B cell (primary cell): Measurements from ENCODE around the gene TNFSF8. TPM values are rescaled to one million over a fixed set of nuclear protein-coding genes. Genes with fewer than 3 reads are reported as not detected.

ENCODE experiments used
- ATAC-seq: fragments of 200-7000 bp; cut with Tn5 transposase; one replicate; pipeline ENCODE4 v1.10.0; 2021; ENCODE audit warnings: low read depth, mild to moderate bottlenecking, moderate number of reproducible peaks, moderate library complexity
- CTCF ChIA-PET: fragments of 350-600 bp; sonication (Branson Sonifier 250); formaldehyde crosslinking; loops from one replicate; lab custom pipeline; 2021; ENCODE audit warnings: antibody characterized with exemption, inconsistent platforms; lab: Charles Lee
- POLR2A ChIA-PET: fragments of 350-600 bp; sonication (Branson Sonifier 250); formaldehyde crosslinking; loops from one replicate; lab custom pipeline; 2021; ENCODE audit warnings: antibody characterized with exemption; lab: Charles Lee
- DNase-seq: peaks from one replicate; pipeline ENCODE4 v3.0.0; 2013
- H2AFZ ChIP-seq: 2 replicates; pipeline ENCODE4 v1.6.1; 2012; ENCODE audit warnings: mild to moderate bottlenecking, low read depth, low read length; ENCODE audit not compliant: insufficient read depth, poor library complexity, severe bottlenecking
- H3K27ac ChIP-seq, 2 donors: 1 replicate in 1 of 2; 2 replicates in 1 of 2; pipeline ENCODE4 v1.5.1; 2012 to 2013; ENCODE audit warnings: low read length in 2 of 2, mild to moderate bottlenecking in 2 of 2, moderate library complexity in 1 of 2
- H3K27me3 ChIP-seq, 4 experiments: fragments of 200-600 bp in 1 of 4; sonication (generic) in 1 of 4; replicated peaks in 1 of 4; 1 replicate in 2 of 4; 2 replicates in 2 of 4; pipeline versions ENCODE4 v1.6.1 to v1.7.0; 2013 to 2016; ENCODE audit warnings: low read length in 3 of 4, mild to moderate bottlenecking in 2 of 4, mixed read lengths in 1 of 4, moderate library complexity in 1 of 4; ENCODE audit not compliant: insufficient read depth in 4 of 4, control insufficient read depth in 3 of 4; ENCODE audit errors: control extremely low read depth in 1 of 4
- H3K36me3 ChIP-seq, 2 experiments: replicated peaks in 1 of 2; 1 replicate in 1 of 2; 2 replicates in 1 of 2; pipeline versions ENCODE4 v1.6.1 to v1.7.1; 2013; ENCODE audit warnings: low read length in 1 of 2; ENCODE audit not compliant: insufficient read depth in 2 of 2, control insufficient read depth in 1 of 2; ENCODE audit errors: control extremely low read depth in 1 of 2, extremely low read depth in 1 of 2
- H3K4me1 ChIP-seq, 2 donors: fragments of 200-600 bp in 1 of 2; sonication (generic) in 1 of 2; 1 replicate in 1 of 2; 2 replicates in 1 of 2; pipeline versions ENCODE4 v1.5.1 to v1.6.1; 2013 to 2017; ENCODE audit warnings: low read length in 2 of 2; ENCODE audit not compliant: control insufficient read depth in 2 of 2, insufficient read depth in 2 of 2
- H3K4me2 ChIP-seq: replicated peaks from 2 replicates; pipeline ENCODE3; 2012; ENCODE audit warnings: mild to moderate bottlenecking, low read depth, low read length; ENCODE audit not compliant: poor library complexity, severe bottlenecking
- H3K4me3 ChIP-seq, 5 experiments: fragments of 200-600 bp in 1 of 5; sonication (generic) in 1 of 5; 1 replicate in 3 of 5; 2 replicates in 2 of 5; pipeline versions ENCODE4 v1.5.1 to v1.7.0; 2011 to 2016; ENCODE audit warnings: low read length in 4 of 5, mild to moderate bottlenecking in 4 of 5, low read depth in 2 of 5, control low read depth in 1 of 5, moderate library complexity in 1 of 5; ENCODE audit not compliant: insufficient read depth in 1 of 5; ENCODE audit errors: control extremely low read depth in 1 of 5, extremely low read depth in 1 of 5
- H3K79me2 ChIP-seq: fragments of 200-600 bp; sonication (generic); one replicate; pipeline ENCODE4 v1.6.0; 2016; ENCODE audit warnings: low read length; ENCODE audit not compliant: control insufficient read depth, insufficient read depth
- H3K9ac ChIP-seq: fragments of 200-600 bp; sonication (generic); 2 replicates; pipeline ENCODE4 v1.6.1; 2017; ENCODE audit warnings: mild to moderate bottlenecking, low read length, moderate library complexity
- H3K9me3 ChIP-seq, 3 donors: one replicate each; pipeline versions ENCODE4 v1.6.1 to v1.7.1; 2013; ENCODE audit warnings: low read length in 2 of 3; ENCODE audit not compliant: control insufficient read depth in 2 of 3, insufficient read depth in 1 of 3; ENCODE audit errors: control extremely low read depth in 1 of 3
- H4K20me1 ChIP-seq: 2 replicates; pipeline ENCODE4 v1.6.0; 2012; ENCODE audit warnings: mild to moderate bottlenecking, low read length; ENCODE audit not compliant: insufficient read depth, control insufficient read depth, poor library complexity, severe bottlenecking
- H3K27ac Mint-ChIP-seq: one replicate; pipeline ENCODE4 v1.8.0; 2021; ENCODE audit warnings: mixed read lengths
- H3K27me3 Mint-ChIP-seq: one replicate; pipeline ENCODE4 v1.8.0; 2021; ENCODE audit warnings: mixed read lengths
- H3K4me1 Mint-ChIP-seq: one replicate; pipeline ENCODE4 v1.8.0; 2021; ENCODE audit warnings: mixed read lengths
- H3K4me3 Mint-ChIP-seq: one replicate; pipeline ENCODE4 v1.8.0; 2021; ENCODE audit warnings: mixed read lengths
- H3K9me3 Mint-ChIP-seq: one replicate; pipeline ENCODE4 v1.8.0; 2022; ENCODE audit warnings: mixed read lengths; ENCODE audit not compliant: insufficient read depth
- EZH2 ChIP-seq: IDR thresholded peaks from 2 replicates; pipeline ENCODE4 v1.6.1; 2012; ENCODE audit warnings: borderline replicate concordance, low read depth, mild to moderate bottlenecking, moderate library complexity, low read length; ENCODE audit not compliant: insufficient read depth, poor library complexity, severe bottlenecking
- WGBS: methylation state at CpG from one replicate; pipeline ENCODE4 v1.1.5; 2013; ENCODE audit warnings: missing lambda C conversion rate; ENCODE audit not compliant: insufficient coverage; 5-methylcytosine and 5-hydroxymethylcytosine counted together
- intact Hi-C: fragments of 100-400 bp; cut with micrococcal nuclease; formaldehyde crosslinking; loops from one replicate; pipeline ENCODE4 v1.10.0; 2022
- polyA plus RNA-seq: library from polyadenylated mRNA; depleted of rRNA; stranded (reverse); fragments of >200 nt; gene quantifications from 2 replicates; pipeline ENCODE4 v1.2.3, GENCODE V29; 2012
- total RNA-seq, 2 donors: library from RNA; stranded (reverse); fragments of 120-200 nt in 1 of 2; gene quantifications; 1 replicate in 1 of 2; 2 replicates in 1 of 2; pipeline versions ENCODE4 v1.2.3 to v1.2.4, GENCODE V29; 2013 to 2022
- TF ChIP-seq, protein P1 (sequence below): fragments of 200-600 bp; IDR thresholded peaks from one replicate; pipeline ENCODE4 v1.8.0; 2022; ENCODE audit warnings: antibody characterized with exemption, mild to moderate bottlenecking

TNFSF8 gene
- total and polyA plus RNA-seq, 2 donors (not counting 1 experiment from before 2014, with no cell fraction given): 1.6 to 2.6 TPM

DNA sequence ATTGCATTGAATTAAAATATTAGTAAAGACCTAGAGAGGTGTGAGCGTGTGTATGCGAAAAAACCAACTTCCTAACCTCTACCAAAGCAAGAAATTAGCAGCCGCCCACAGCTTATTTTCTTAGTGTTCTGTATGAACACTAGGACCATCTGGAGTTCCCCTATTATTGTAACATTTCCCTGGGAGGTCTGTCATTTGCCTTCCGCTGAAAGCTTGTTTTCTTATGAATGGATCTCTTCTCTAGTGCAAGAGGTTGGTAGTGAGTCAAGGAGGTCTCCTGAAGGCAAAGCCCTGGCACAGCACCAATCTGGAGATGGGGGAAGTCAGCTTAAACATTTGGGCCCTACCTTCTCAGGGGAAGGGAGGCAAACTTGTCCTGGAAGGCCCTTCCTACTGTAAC is 10.8 kb downstream of the TNFSF8 start:
- WGBS: no CpG with 5 or more reads among the region's 4 CpGs
- Histone ChIP-seq H3K9me3 (no peaks in the 10 kb centered on the region), H3K79me2 (no peaks in the 10 kb centered on the region), H3K9ac (no peak overlapping the region), H3K4me2 (no peak overlapping the region), H4K20me1 (no peaks in the 10 kb centered on the region), H3K4me1 (peaks cover 9 to 11% of the 10 kb centered on the region in 2 donors), H3K4me3 (no peak overlapping the region), H3K36me3 (peaks cover 3 to 10% of the 10 kb centered on the region in 2 experiments), H2AFZ (no peak overlapping the region), H3K27me3 (peaks cover 0 to 4% (median 1%) of the 10 kb centered on the region in 4 experiments), H3K27ac (no peak overlapping the region)
- Mint-ChIP-seq H3K4me1 (peaks cover 14% of the 10 kb centered on the region), H3K4me3 (no peak overlapping the region), H3K9me3 (no peaks in the 10 kb centered on the region), H3K27ac (no peak overlapping the region), H3K27me3 (peaks cover 22% of the 10 kb centered on the region)
- DNase-seq (no peak), ATAC-seq (no peak)
- TF ChIP-seq, protein P1, sequence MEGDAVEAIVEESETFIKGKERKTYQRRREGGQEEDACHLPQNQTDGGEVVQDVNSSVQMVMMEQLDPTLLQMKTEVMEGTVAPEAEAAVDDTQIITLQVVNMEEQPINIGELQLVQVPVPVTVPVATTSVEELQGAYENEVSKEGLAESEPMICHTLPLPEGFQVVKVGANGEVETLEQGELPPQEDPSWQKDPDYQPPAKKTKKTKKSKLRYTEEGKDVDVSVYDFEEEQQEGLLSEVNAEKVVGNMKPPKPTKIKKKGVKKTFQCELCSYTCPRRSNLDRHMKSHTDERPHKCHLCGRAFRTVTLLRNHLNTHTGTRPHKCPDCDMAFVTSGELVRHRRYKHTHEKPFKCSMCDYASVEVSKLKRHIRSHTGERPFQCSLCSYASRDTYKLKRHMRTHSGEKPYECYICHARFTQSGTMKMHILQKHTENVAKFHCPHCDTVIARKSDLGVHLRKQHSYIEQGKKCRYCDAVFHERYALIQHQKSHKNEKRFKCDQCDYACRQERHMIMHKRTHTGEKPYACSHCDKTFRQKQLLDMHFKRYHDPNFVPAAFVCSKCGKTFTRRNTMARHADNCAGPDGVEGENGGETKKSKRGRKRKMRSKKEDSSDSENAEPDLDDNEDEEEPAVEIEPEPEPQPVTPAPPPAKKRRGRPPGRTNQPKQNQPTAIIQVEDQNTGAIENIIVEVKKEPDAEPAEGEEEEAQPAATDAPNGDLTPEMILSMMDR: no peak
- TF ChIP-seq EZH2: no peak
- CTCF ChIA-PET: interaction anchor here (0.8 to 0.9 kb wide), 2 partner anchors 9 to 20 kb away, joined by 3 read pairs; no protein-coding TSS in a partner anchor
- POLR2A ChIA-PET: no interaction called here
- intact Hi-C loops: loop anchor here (5.0 kb wide), 1 partner anchor 93 kb away; no protein-coding TSS in a partner anchor

DNA sequence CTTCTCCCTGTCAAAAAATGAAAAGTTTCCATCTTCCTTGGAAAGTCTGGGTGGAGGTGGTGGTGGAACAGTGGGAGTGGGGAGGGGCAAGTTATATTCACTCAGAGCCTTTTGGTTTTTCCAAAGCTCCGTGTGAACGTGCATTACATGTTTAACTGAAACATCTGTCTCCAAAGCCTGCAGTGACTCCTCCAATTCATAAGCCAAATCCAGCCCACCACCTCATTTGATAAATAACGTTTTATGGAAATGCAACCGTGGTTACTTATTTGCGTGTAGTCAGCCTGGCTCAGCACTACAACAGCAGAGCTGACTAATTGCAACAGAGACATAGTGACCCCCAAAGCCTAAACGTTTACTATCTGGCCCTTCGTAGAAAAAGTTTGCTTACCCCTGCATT is 13.9 kb downstream of the TNFSF8 start:
- no peak for DNase-seq
- H3K9ac ChIP-seq: no peak overlapping the region
- peaks cover 0 to 2% (median 0%) of the 10 kb centered on the region in 4 experiments for H3K27me3 ChIP-seq
- intact Hi-C loops: no loop called here
- Mint-ChIP-seq H3K4me1 (peaks cover 2% of the 10 kb centered on the region), H3K4me3 (no peak overlapping the region), H3K27me3 (peaks cover 10% of the 10 kb centered on the region), H3K9me3 (no peaks in the 10 kb centered on the region), H3K27ac (no peak overlapping the region)
- POLR2A ChIA-PET: no interaction called here
- H3K9me3 ChIP-seq: no peaks in the 10 kb centered on the region
- peaks cover 3 to 10% of the 10 kb centered on the region in 2 experiments for H3K36me3 ChIP-seq
- peaks cover under 1 to 4% of the 10 kb centered on the region in 2 donors for H3K4me1 ChIP-seq
- H3K79me2 ChIP-seq: no peaks in the 10 kb centered on the region
- no peak for TF ChIP-seq EZH2
- TF ChIP-seq, protein P1: no peak
- no peaks in the 10 kb centered on the region for H4K20me1 ChIP-seq
- H3K4me3 ChIP-seq: no peak overlapping the region
- H3K27ac ChIP-seq: no peak overlapping the region
- CTCF ChIA-PET: no interaction called here
- H3K4me2 ChIP-seq: no peak overlapping the region
- ATAC-seq: no peak
- WGBS: 96% methylated on average over 4 of the region's 7 CpGs
- no peak overlapping the region for H2AFZ ChIP-seq
